Measurements from ENCODE around the gene RAB3GAP1.

The RAB3GAP1 gene

GRCh38 chr2:135130751-135131150, 78.7 kb downstream of the RAB3GAP1 start:
- no peak overlapping the region for H3K27ac ChIP-seq (ENCODE audit: low read depth, low read length)
- H3K4me3 ChIP-seq (ENCODE audit: low read length): no peak overlapping the region
- no peak overlapping the region for H3K9ac ChIP-seq (ENCODE audit: low read length)
- H3K36me3 ChIP-seq (ENCODE audit: control insufficient read depth, insufficient read depth, low read length): no peaks in the 10 kb centered on the region
- H3K4me1 ChIP-seq (ENCODE audit: control insufficient read depth, insufficient read depth, low read length): no peaks in the 10 kb centered on the region
- H3K27me3 ChIP-seq (ENCODE audit: control insufficient read depth, insufficient read depth, low read length): no peaks in the 10 kb centered on the region

DNA sequence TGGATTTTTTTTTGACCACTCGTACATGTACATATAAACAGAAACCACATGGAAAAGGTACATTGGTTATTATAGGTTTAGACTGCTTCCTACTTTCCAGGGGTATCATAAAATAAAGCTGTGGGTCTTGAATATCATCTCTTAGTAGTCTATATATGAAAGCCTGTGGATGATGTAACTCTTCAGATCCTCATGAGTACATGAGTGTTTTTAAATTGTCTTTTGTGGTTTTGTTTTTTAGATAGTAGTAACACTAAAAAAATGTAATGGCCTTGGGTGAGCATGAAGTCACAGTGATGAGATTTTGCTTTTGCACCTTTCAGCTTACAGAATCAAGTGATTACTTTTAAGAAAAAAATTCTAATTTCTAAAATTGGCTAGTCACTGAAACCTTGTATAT, 80.2 kb downstream of the RAB3GAP1 start:
- no peak overlapping the region for H3K9ac ChIP-seq (ENCODE audit: low read length)
- H3K4me1 ChIP-seq (ENCODE audit: control insufficient read depth, insufficient read depth, low read length): no peaks in the 10 kb centered on the region
- H3K36me3 ChIP-seq (ENCODE audit: control insufficient read depth, insufficient read depth, low read length): peaks cover 8% of the 10 kb centered on the region
- H3K4me3 ChIP-seq (ENCODE audit: low read length): no peak overlapping the region
- H3K27me3 ChIP-seq (ENCODE audit: control insufficient read depth, insufficient read depth, low read length): no peaks in the 10 kb centered on the region
- H3K27ac ChIP-seq (ENCODE audit: low read depth, low read length): no peak overlapping the region

DNA sequence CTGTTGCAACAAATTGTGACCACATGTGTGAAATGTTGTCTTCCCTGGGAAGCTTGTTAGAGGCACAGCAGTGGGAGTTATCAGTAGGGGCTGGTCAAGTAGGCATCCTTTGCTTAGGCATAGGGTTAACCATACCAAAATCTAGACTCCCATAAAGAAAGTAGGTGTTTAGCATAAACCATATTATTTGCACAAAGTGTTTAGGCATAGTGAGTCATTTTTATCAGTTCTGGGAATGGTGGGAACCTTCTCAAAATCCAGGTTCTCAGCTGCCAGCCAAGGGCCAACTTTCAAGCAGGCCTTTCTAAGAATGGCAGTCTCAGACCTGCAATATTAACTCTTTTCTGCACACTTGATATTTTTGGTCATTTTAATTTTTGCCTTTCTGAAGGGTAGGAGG, 88.5 kb downstream of the RAB3GAP1 start:
- H3K27me3 ChIP-seq (ENCODE audit: control insufficient read depth, insufficient read depth, low read length): no peaks in the 10 kb centered on the region
- H3K27ac ChIP-seq (ENCODE audit: low read depth, low read length): no peak overlapping the region
- peaks cover 17% of the 10 kb centered on the region for H3K36me3 ChIP-seq (ENCODE audit: control insufficient read depth, insufficient read depth, low read length)
- H3K4me1 ChIP-seq (ENCODE audit: control insufficient read depth, insufficient read depth, low read length): no peaks in the 10 kb centered on the region
- no peak overlapping the region for H3K4me3 ChIP-seq (ENCODE audit: low read length)
- H3K9ac ChIP-seq (ENCODE audit: low read length): no peak overlapping the region

DNA sequence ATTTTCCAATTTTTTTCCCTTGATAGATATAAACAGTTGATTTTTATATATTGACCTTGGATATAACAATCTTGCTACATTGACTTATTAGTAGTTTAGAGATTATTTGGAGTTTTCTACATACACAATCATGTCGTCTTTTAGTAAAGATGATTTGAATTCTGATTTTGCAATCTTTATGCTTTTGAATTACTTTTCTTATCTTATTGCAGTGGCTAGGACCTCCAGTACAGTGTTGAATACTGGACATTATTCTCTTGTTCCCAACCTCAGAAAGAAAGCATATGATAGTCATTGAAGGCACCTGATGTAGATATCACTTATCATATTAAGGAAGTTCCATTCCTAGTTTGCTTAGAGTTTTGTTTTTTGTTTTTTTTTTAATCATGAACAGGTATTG, 90.2 kb downstream of the RAB3GAP1 start:
- H3K36me3 ChIP-seq (ENCODE audit: control insufficient read depth, insufficient read depth, low read length): peaks cover 9% of the 10 kb centered on the region
- no peak overlapping the region for H3K9ac ChIP-seq (ENCODE audit: low read length)
- H3K27ac ChIP-seq (ENCODE audit: low read depth, low read length): no peak overlapping the region
- no peaks in the 10 kb centered on the region for H3K4me1 ChIP-seq (ENCODE audit: control insufficient read depth, insufficient read depth, low read length)
- H3K27me3 ChIP-seq (ENCODE audit: control insufficient read depth, insufficient read depth, low read length): no peaks in the 10 kb centered on the region
- H3K4me3 ChIP-seq (ENCODE audit: low read length): no peak overlapping the region

GRCh38 chr2:135144343-135144742, 92.3 kb downstream of the RAB3GAP1 start:
- Histone ChIP-seq H3K4me3 (ENCODE audit: low read length) (no peak overlapping the region), H3K36me3 (ENCODE audit: control insufficient read depth, insufficient read depth, low read length) (peaks cover 9% of the 10 kb centered on the region), H3K27me3 (ENCODE audit: control insufficient read depth, insufficient read depth, low read length) (no peaks in the 10 kb centered on the region), H3K9ac (ENCODE audit: low read length) (no peak overlapping the region), H3K27ac (ENCODE audit: low read depth, low read length) (no peak overlapping the region), H3K4me1 (ENCODE audit: control insufficient read depth, insufficient read depth, low read length) (no peaks in the 10 kb centered on the region)

- Histone ChIP-seq H3K4me1 (ENCODE audit: control insufficient read depth, insufficient read depth, low read length) (no peaks in the 10 kb centered on the region), H3K27ac (ENCODE audit: low read depth, low read length) (no peak overlapping the region), H3K27me3 (ENCODE audit: control insufficient read depth, insufficient read depth, low read length) (no peaks in the 10 kb centered on the region), H3K9ac (ENCODE audit: low read length) (no peak overlapping the region), H3K36me3 (ENCODE audit: control insufficient read depth, insufficient read depth, low read length) (peaks cover 9% of the 10 kb centered on the region), H3K4me3 (ENCODE audit: low read length) (no peak overlapping the region)
Observed at GRCh38 chr2:135149251-135149650, 97.2 kb downstream of the RAB3GAP1 start.

GRCh38 chr2:135150725-135151124, 98.6 kb downstream of the RAB3GAP1 start:
- Histone ChIP-seq H3K27ac (ENCODE audit: low read depth, low read length) (no peak overlapping the region), H3K36me3 (ENCODE audit: control insufficient read depth, insufficient read depth, low read length) (peaks cover 9% of the 10 kb centered on the region)

DNA sequence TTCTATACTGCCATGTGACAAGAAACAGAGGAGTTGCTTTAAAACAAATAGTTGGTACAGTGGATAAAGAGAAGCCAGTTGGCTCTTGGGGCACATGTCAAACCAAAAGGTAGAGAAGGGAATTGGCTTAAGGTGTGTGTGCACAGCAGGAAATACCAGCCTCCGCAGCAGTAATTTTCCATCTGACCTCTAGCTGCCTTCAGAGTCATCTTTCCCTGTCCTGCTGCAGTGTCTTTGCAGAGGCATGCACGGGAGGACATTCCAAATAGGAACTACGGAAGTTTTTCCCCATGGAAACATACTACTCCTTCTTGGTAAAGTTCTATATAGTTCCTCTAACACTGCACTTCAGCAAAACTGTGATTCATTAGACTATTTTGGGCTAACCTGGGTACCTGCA, 99.5 kb downstream of the RAB3GAP1 start:
- Histone ChIP-seq H3K27me3 (ENCODE audit: control insufficient read depth, insufficient read depth, low read length) (no peaks in the 10 kb centered on the region), H3K27ac (ENCODE audit: low read depth, low read length) (no peak overlapping the region), H3K9ac (ENCODE audit: low read length) (no peak overlapping the region), H3K36me3 (ENCODE audit: control insufficient read depth, insufficient read depth, low read length) (peaks cover 9% of the 10 kb centered on the region), H3K4me1 (ENCODE audit: control insufficient read depth, insufficient read depth, low read length) (no peaks in the 10 kb centered on the region), H3K4me3 (ENCODE audit: low read length) (no peak overlapping the region)

More at GRCh38 chr2:135150725-135151124, 98.6 kb downstream of the RAB3GAP1 start:
- Histone ChIP-seq H3K4me3 (ENCODE audit: low read length) (no peak overlapping the region), H3K4me1 (ENCODE audit: control insufficient read depth, insufficient read depth, low read length) (no peaks in the 10 kb centered on the region), H3K27me3 (ENCODE audit: control insufficient read depth, insufficient read depth, low read length) (no peaks in the 10 kb centered on the region), H3K9ac (ENCODE audit: low read length) (no peak overlapping the region)

GRCh38 chr2:135152361-135152760, 100.3 kb downstream of the RAB3GAP1 start:
- no peak overlapping the region for H3K27ac ChIP-seq (ENCODE audit: low read depth, low read length)
- no peak overlapping the region for H3K9ac ChIP-seq (ENCODE audit: low read length)
- no peaks in the 10 kb centered on the region for H3K27me3 ChIP-seq (ENCODE audit: control insufficient read depth, insufficient read depth, low read length)
- no peak overlapping the region for H3K4me3 ChIP-seq (ENCODE audit: low read length)
- H3K4me1 ChIP-seq (ENCODE audit: control insufficient read depth, insufficient read depth, low read length): no peaks in the 10 kb centered on the region
- H3K36me3 ChIP-seq (ENCODE audit: control insufficient read depth, insufficient read depth, low read length): peaks cover 9% of the 10 kb centered on the region

GRCh38 chr2:135154962-135155361, 102.9 kb downstream of the RAB3GAP1 start:
- Histone ChIP-seq H3K27me3 (ENCODE audit: control insufficient read depth, insufficient read depth, low read length) (no peaks in the 10 kb centered on the region), H3K36me3 (ENCODE audit: control insufficient read depth, insufficient read depth, low read length) (peaks cover 9% of the 10 kb centered on the region), H3K27ac (ENCODE audit: low read depth, low read length) (no peak overlapping the region), H3K9ac (ENCODE audit: low read length) (no peak overlapping the region), H3K4me1 (ENCODE audit: control insufficient read depth, insufficient read depth, low read length) (no peaks in the 10 kb centered on the region), H3K4me3 (ENCODE audit: low read length) (no peak overlapping the region)

- H3K36me3 ChIP-seq (ENCODE audit: control insufficient read depth, insufficient read depth, low read length): no peaks in the 10 kb centered on the region
- no peaks in the 10 kb centered on the region for H3K27me3 ChIP-seq (ENCODE audit: control insufficient read depth, insufficient read depth, low read length)
- no peaks in the 10 kb centered on the region for H3K4me1 ChIP-seq (ENCODE audit: control insufficient read depth, insufficient read depth, low read length)
- no peak overlapping the region for H3K4me3 ChIP-seq (ENCODE audit: low read length)
- H3K27ac ChIP-seq (ENCODE audit: low read depth, low read length): no peak overlapping the region
- no peak overlapping the region for H3K9ac ChIP-seq (ENCODE audit: low read length)
Observed at GRCh38 chr2:135157856-135158255, 105.8 kb downstream of the RAB3GAP1 start.

GRCh38 chr2:135159191-135159590, 107.1 kb downstream of the RAB3GAP1 start:
- no peak overlapping the region for H3K27ac ChIP-seq (ENCODE audit: low read depth, low read length)
- no peaks in the 10 kb centered on the region for H3K27me3 ChIP-seq (ENCODE audit: control insufficient read depth, insufficient read depth, low read length)
- no peak overlapping the region for H3K4me3 ChIP-seq (ENCODE audit: low read length)
- no peaks in the 10 kb centered on the region for H3K4me1 ChIP-seq (ENCODE audit: control insufficient read depth, insufficient read depth, low read length)
- H3K9ac ChIP-seq (ENCODE audit: low read length): no peak overlapping the region
- peaks cover 4% of the 10 kb centered on the region for H3K36me3 ChIP-seq (ENCODE audit: control insufficient read depth, insufficient read depth, low read length)

- no peak overlapping the region for H3K9ac ChIP-seq (ENCODE audit: low read length)
- H3K4me1 ChIP-seq (ENCODE audit: control insufficient read depth, insufficient read depth, low read length): no peaks in the 10 kb centered on the region
- no peak overlapping the region for H3K4me3 ChIP-seq (ENCODE audit: low read length)
- H3K27me3 ChIP-seq (ENCODE audit: control insufficient read depth, insufficient read depth, low read length): no peaks in the 10 kb centered on the region
- H3K36me3 ChIP-seq (ENCODE audit: control insufficient read depth, insufficient read depth, low read length): peaks cover 9% of the 10 kb centered on the region
- no peak overlapping the region for H3K27ac ChIP-seq (ENCODE audit: low read depth, low read length)
Observed at GRCh38 chr2:135162377-135162776, 110.3 kb downstream of the RAB3GAP1 start.

Data from rectal smooth muscle tissue (tissue), 1 donor.